Sciatic nerve (tissue), 2 donors: ENCODE data around the gene SNX18. TPM values are rescaled to one million over a fixed set of nuclear protein-coding genes. Genes with fewer than 3 reads are reported as not detected.

Experiments used
- ATAC-seq: fragments of 200-7000 bp; cut with Tn5 transposase; one replicate; pipeline ENCODE4 v1.9.1; 2020; ENCODE audit warnings: mild to moderate bottlenecking, moderate library complexity
- DNase-seq: peaks from one replicate; pipeline ENCODE4 v3.0.0-alpha.2; 2020; ENCODE audit warnings: low spot score
- intact Hi-C: fragments of 100-400 bp; cut with DNase I; formaldehyde crosslinking; loops from one replicate; pipeline ENCODE4 v1.14.2; 2022
- total RNA-seq: library from RNA; stranded (reverse); fragmentation: NEBNext Ultra II Directional; extraction: Animal tissue kit (Norgen Biotek cat#: 25700); gene quantifications from one replicate; pipeline ENCODE4 v1.2.1, GENCODE V29; 2021
- donor health status: DM: no; HTN: no; CAD: no.
- donor health status: DM: no; HTN: no; CAD: no.

Gene SNX18
- total RNA-seq, 1 donor from 2014 or later, result 38.7 TPM

GRCh38 chr5:54518146-54518817 lies 723 bp downstream of the SNX18 start:
- DNase-seq, result peak; percentile 74
- peak; percentile 36 for ATAC-seq
- intact Hi-C loops, result no loop called here

- no peak for DNase-seq
Measured at GRCh38 chr5:54518818-54519508, 1.4 kb downstream of the SNX18 start.

GRCh38 chr5:54519509-54519876 lies 1.9 kb downstream of the SNX18 start:
- no peak for DNase-seq
- no peak for ATAC-seq
- intact Hi-C loops, result no loop called here

More at GRCh38 chr5:54518818-54519508, 1.4 kb downstream of the SNX18 start:
- intact Hi-C loops, result no loop called here
- ATAC-seq, result no peak

- intact Hi-C loops, result loop anchor here (10.0 kb wide), 1 partner anchor 124 kb away; no protein-coding TSS in a partner anchor
Measured at GRCh38 chr5:54520438-54520846, 2.9 kb downstream of the SNX18 start.

GRCh38 chr5:54520940-54521339 lies 3.4 kb downstream of the SNX18 start:
- no peak for DNase-seq
- intact Hi-C loops, result loop anchor here (10.0 kb wide), 1 partner anchor 124 kb away; no protein-coding TSS in a partner anchor
- ATAC-seq, result no peak

More at GRCh38 chr5:54520438-54520846, 2.9 kb downstream of the SNX18 start:
- ATAC-seq (peak; percentile 48), DNase-seq (no peak)

GRCh38 chr5:54521856-54522479 lies 4.4 kb downstream of the SNX18 start:
- ATAC-seq, result no peak
- intact Hi-C loops, result loop anchor here (10.0 kb wide), 1 partner anchor 123 kb away; no protein-coding TSS in a partner anchor
- DNase-seq, result no peak

GRCh38 chr5:54523534-54523933 lies 6.0 kb downstream of the SNX18 start:
- ATAC-seq, result no peak
- DNase-seq, result no peak
- intact Hi-C loops, result loop anchor here (10.0 kb wide), 1 partner anchor 121 kb away; no protein-coding TSS in a partner anchor

GRCh38 chr5:54524082-54524481 lies 6.5 kb downstream of the SNX18 start:
- intact Hi-C loops, result loop anchor here (10.0 kb wide), 1 partner anchor 121 kb away; no protein-coding TSS in a partner anchor

GRCh38 chr5:54524704-54525103 lies 7.1 kb downstream of the SNX18 start:
- DNase-seq (no peak), ATAC-seq (no peak)
- intact Hi-C loops, result loop anchor here (10.0 kb wide), 1 partner anchor 120 kb away; no protein-coding TSS in a partner anchor

More at GRCh38 chr5:54524082-54524481, 6.5 kb downstream of the SNX18 start:
- DNase-seq (no peak), ATAC-seq (no peak)

GRCh38 chr5:54525261-54525660 lies 7.7 kb downstream of the SNX18 start:
- no peak for ATAC-seq
- intact Hi-C loops, result loop anchor here (10.0 kb wide), 1 partner anchor 120 kb away; no protein-coding TSS in a partner anchor
- no peak for DNase-seq

- intact Hi-C loops, result loop anchor here (10.0 kb wide), 1 partner anchor 119 kb away; no protein-coding TSS in a partner anchor
- DNase-seq (no peak), ATAC-seq (no peak)
Measured at GRCh38 chr5:54525692-54526091, 8.1 kb downstream of the SNX18 start.

GRCh38 chr5:54526604-54527288 lies 9.2 kb downstream of the SNX18 start:
- ATAC-seq (peak; percentile 64), DNase-seq (no peak)
- intact Hi-C loops, result loop anchor here (10.0 kb wide), 1 partner anchor 118 kb away; no protein-coding TSS in a partner anchor

GRCh38 chr5:54528633-54529209 lies 11.2 kb downstream of the SNX18 start:
- DNase-seq (no peak), ATAC-seq (no peak)
- intact Hi-C loops, result loop anchor here (10.0 kb wide), 1 partner anchor 116 kb away; no protein-coding TSS in a partner anchor

- intact Hi-C loops, result loop anchor here (10.0 kb wide), 1 partner anchor 115 kb away; no protein-coding TSS in a partner anchor
- DNase-seq (no peak), ATAC-seq (no peak)
Measured at GRCh38 chr5:54529565-54529964, 12.0 kb downstream of the SNX18 start.

GRCh38 chr5:54531546-54531945 lies 14.0 kb downstream of the SNX18 start:
- ATAC-seq, result no peak
- no peak for DNase-seq
- intact Hi-C loops, result no loop called here

- intact Hi-C loops, result no loop called here
- DNase-seq (no peak), ATAC-seq (peak; percentile 80)
Measured at GRCh38 chr5:54533541-54534190, 16.1 kb downstream of the SNX18 start.

- intact Hi-C loops, result no loop called here
- no peak for DNase-seq
- peak; percentile 54 for ATAC-seq
Measured at GRCh38 chr5:54534191-54535004, 16.8 kb downstream of the SNX18 start.
